ENCODE results near the gene BCS1L.

BCS1L gene

DNA sequence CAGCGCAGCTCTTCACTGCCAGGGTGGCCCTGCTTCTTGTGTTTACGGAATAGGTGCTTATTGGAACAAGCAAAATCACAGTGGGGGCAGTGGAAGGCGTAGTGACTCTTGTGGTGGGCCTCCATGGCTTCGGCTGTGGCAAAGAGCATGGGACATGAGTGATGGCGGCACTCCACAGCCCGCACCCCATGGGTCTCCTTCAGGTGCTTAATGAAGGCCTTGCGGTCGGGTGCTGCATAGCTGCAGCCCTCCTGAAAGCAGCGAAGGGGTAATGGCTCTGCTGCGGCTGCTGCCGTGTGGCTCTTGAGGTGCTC is 10.7 kb upstream of the BCS1L start:
- DNase-seq (ENCODE audit: insufficient read length, low spot score), result no peak
- no peak for FAIRE-seq
- no peak for TF ChIP-seq TAF1 (IDR thresholded peaks at IDR 0.05; ENCODE audit: low read depth, low read length)
- no peak for TF ChIP-seq POU2F2 (IDR thresholded peaks at IDR 0.05; ENCODE audit: low read depth, low read length)
- no peak for TF ChIP-seq POLR2AphosphoS5 (IDR thresholded peaks at IDR 0.05; ENCODE audit: low read depth, low read length)
- TF ChIP-seq PAX5 (IDR thresholded peaks at IDR 0.05; ENCODE audit: insufficient read depth, low read length, severe bottlenecking), result no peak
- no peak for TF ChIP-seq SPI1 (IDR thresholded peaks at IDR 0.05; ENCODE audit: low read depth, low read length)
- no peak for TF ChIP-seq POLR2A (IDR thresholded peaks at IDR 0.05; ENCODE audit: low read depth, low read length)

DNA sequence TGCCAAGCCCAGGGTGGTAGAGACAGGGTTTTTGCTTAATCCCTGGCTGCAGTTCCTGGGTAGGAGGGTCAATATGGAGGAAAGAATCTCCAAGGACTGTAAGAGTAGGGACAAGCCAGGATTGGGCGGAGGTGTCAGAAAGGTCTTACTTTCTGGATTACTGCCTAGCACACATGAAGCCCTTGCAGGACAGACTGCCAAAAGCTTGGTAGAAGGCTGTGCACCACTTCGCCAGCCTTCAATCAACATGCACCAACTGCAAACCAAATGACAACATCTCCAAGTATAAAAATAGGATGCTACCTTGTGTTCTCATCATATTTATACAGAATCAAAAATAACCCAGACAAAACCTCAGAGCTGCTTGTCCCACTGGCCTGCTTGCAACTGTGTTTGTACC is 3.7 kb upstream of the BCS1L start:
- TF ChIP-seq POLR2AphosphoS5 (IDR thresholded peaks at IDR 0.05; ENCODE audit: low read depth, low read length) (no peak), TAF1 (IDR thresholded peaks at IDR 0.05; ENCODE audit: low read depth, low read length) (no peak), SPI1 (IDR thresholded peaks at IDR 0.05; ENCODE audit: low read depth, low read length) (no peak), POLR2A (IDR thresholded peaks at IDR 0.05; ENCODE audit: low read depth, low read length) (no peak), POU2F2 (IDR thresholded peaks at IDR 0.05; ENCODE audit: low read depth, low read length) (no peak), PAX5 (IDR thresholded peaks at IDR 0.05; ENCODE audit: insufficient read depth, low read length, severe bottlenecking) (no peak)

DNA sequence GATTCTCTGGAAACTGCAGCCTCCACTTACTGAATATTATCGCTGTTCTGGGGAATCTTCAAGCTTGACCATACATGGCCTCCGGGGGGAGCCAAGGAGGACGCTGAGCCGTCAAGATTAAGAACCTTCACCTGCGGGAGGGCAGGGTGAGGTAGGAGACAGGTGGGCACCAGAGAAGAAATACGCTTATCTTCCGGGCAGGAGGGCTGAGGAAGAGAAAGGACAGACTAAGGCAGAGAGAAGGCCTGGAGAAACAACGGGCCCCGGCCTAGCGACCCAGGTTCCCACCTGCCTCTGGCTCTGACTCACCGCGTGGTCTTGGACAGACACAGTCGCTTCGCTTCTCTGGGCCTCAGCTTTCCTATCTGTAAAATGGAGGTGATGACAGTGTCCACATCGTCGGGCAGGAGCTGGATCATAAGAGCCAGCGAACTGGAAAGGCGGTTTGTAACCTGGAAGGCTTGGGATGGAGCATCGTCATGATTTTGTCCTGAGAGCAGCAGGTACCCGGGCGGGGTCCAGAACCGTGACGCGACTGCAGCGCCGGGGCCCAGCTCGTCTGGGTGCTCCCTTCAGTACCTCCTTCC is 719 bp upstream of the BCS1L start:
- no peak for TF ChIP-seq POLR2AphosphoS5 (IDR thresholded peaks at IDR 0.05; ENCODE audit: low read depth, low read length)
- FAIRE-seq (no peak), DNase-seq (ENCODE audit: insufficient read length, low spot score) (peak; percentile 53)

More for the DNA sequence above, 3.7 kb upstream of the BCS1L start:
- FAIRE-seq, result no peak
- no peak for DNase-seq (ENCODE audit: insufficient read length, low spot score)

DNA sequence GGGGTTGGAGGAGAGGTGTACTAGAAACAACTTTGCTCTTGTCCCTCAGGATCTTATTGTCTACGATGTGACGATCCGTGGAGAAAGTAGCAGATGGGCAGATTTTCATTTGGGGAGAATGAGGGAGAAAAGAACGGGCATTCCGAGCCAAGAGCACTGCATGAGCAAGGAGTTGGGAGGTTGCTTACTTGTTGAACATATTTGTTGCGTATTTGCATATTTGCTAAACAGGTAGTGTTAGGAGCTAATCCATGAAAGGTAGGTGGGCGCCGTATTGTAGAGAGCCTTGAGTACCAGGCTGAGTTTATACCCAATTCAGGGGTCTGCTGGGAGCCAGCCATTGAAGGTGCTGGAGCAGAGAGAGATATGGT is 490 bp downstream of the BCS1L start:
- TF ChIP-seq PAX5 (IDR thresholded peaks at IDR 0.05; ENCODE audit: insufficient read depth, low read length, severe bottlenecking) (no peak), POLR2AphosphoS5 (IDR thresholded peaks at IDR 0.05; ENCODE audit: low read depth, low read length) (no peak), TAF1 (IDR thresholded peaks at IDR 0.05; ENCODE audit: low read depth, low read length) (no peak), POLR2A (IDR thresholded peaks at IDR 0.05; ENCODE audit: low read depth, low read length) (no peak), POU2F2 (IDR thresholded peaks at IDR 0.05; ENCODE audit: low read depth, low read length) (no peak), SPI1 (IDR thresholded peaks at IDR 0.05; ENCODE audit: low read depth, low read length) (no peak)
- no peak for DNase-seq (ENCODE audit: insufficient read length, low spot score)
- peak; percentile 63 for FAIRE-seq

DNA sequence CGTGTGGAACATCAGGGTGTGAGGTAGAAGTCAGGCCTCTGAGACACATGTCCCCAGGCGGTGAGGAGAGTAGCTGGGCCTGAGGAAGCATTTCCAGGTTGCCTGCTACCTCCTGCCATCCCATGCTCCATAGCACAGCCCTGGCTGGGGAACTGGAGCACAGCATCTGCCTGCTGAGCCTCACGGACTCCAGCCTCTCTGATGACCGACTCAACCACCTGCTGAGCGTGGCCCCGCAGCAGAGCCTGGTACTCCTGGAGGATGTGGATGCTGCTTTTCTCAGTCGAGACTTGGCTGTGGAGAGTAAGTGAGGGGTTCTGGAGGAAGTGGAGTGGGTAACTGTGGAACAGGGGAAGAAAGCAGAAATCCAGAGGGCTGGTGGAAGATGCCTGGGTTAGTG is 2.9 kb downstream of the BCS1L start:
- FAIRE-seq, result no peak
- TF ChIP-seq POU2F2 (IDR thresholded peaks at IDR 0.05; ENCODE audit: low read depth, low read length) (no peak), POLR2A (IDR thresholded peaks at IDR 0.05; ENCODE audit: low read depth, low read length) (no peak), SPI1 (IDR thresholded peaks at IDR 0.05; ENCODE audit: low read depth, low read length) (no peak), TAF1 (IDR thresholded peaks at IDR 0.05; ENCODE audit: low read depth, low read length) (no peak), PAX5 (IDR thresholded peaks at IDR 0.05; ENCODE audit: insufficient read depth, low read length, severe bottlenecking) (no peak)

DNA sequence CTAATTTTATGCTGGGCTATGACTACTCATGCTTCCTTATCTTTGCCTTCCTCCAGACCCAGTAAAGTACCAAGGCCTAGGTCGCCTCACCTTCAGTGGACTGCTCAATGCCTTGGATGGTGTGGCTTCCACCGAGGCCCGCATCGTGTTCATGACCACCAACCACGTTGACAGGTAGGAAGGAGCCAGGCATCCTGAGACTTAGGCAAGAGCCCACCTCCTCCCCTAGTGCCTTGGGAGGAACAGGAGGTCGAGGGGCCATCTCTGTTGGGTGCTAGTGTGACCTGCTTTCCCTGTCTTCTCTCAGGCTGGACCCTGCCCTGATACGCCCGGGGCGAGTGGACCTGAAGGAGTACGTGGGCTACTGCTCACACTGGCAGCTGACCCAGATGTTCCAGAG is 3.3 kb downstream of the BCS1L start:
- DNase-seq (ENCODE audit: insufficient read length, low spot score), result no peak
- FAIRE-seq, result no peak

More for the DNA sequence above, 2.9 kb downstream of the BCS1L start:
- DNase-seq (ENCODE audit: insufficient read length, low spot score), result no peak

DNA sequence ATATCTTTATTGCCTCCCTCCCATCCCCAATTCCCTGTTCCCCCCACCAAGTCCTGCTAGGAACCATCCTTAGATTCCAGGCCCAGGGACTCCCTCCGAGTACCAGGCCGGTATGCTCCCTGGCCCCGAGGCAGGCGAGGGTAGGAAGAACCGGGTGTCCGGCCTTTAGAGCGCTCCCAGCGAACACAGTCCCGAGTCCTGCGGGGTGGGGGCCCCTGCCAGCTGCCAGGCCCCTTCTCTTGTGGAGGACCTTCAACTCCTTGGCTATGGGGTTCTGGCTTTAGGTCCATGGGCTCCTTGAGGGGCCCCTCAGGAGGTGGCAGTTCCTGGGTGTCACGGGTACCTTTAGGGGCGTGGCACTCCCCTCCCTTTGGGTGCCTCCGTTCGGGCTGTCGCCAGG is 4.4 kb downstream of the BCS1L start:
- FAIRE-seq, result no peak
- DNase-seq (ENCODE audit: insufficient read length, low spot score), result no peak
- TF ChIP-seq TAF1 (IDR thresholded peaks at IDR 0.05; ENCODE audit: low read depth, low read length) (no peak), SPI1 (IDR thresholded peaks at IDR 0.05; ENCODE audit: low read depth, low read length) (no peak), POLR2A (IDR thresholded peaks at IDR 0.05; ENCODE audit: low read depth, low read length) (no peak), POLR2AphosphoS5 (IDR thresholded peaks at IDR 0.05; ENCODE audit: low read depth, low read length) (no peak), POU2F2 (IDR thresholded peaks at IDR 0.05; ENCODE audit: low read depth, low read length) (no peak), PAX5 (IDR thresholded peaks at IDR 0.05; ENCODE audit: insufficient read depth, low read length, severe bottlenecking) (no peak)

More for the DNA sequence above, 3.3 kb downstream of the BCS1L start:
- TF ChIP-seq POLR2A (IDR thresholded peaks at IDR 0.05; ENCODE audit: low read depth, low read length) (no peak), POLR2AphosphoS5 (IDR thresholded peaks at IDR 0.05; ENCODE audit: low read depth, low read length) (no peak), POU2F2 (IDR thresholded peaks at IDR 0.05; ENCODE audit: low read depth, low read length) (no peak), SPI1 (IDR thresholded peaks at IDR 0.05; ENCODE audit: low read depth, low read length) (no peak), PAX5 (IDR thresholded peaks at IDR 0.05; ENCODE audit: insufficient read depth, low read length, severe bottlenecking) (no peak), TAF1 (IDR thresholded peaks at IDR 0.05; ENCODE audit: low read depth, low read length) (no peak)

DNA sequence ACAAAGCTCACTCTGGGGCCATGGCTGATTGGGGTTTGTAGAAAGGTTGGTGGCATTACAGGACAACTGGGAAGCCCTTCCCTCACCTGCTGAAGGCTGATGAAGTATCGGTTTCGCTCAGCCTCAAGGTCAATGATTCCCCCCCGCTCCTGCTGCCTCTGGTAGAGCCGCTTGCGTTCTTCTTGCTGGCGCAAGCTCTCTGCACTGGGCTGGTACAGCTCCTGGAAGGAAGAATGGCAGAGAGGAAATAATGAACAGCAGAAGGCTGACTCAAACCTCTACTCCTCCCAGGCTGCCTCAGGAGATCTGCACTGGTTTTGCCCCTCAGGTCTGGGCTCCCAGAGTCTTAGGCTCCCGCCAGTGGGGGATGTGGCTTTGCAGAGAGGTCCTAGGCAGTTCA is 5.2 kb downstream of the BCS1L start:
- TF ChIP-seq POLR2AphosphoS5 (IDR thresholded peaks at IDR 0.05; ENCODE audit: low read depth, low read length) (no peak), PAX5 (IDR thresholded peaks at IDR 0.05; ENCODE audit: insufficient read depth, low read length, severe bottlenecking) (no peak), SPI1 (IDR thresholded peaks at IDR 0.05; ENCODE audit: low read depth, low read length) (no peak), TAF1 (IDR thresholded peaks at IDR 0.05; ENCODE audit: low read depth, low read length) (no peak), POU2F2 (IDR thresholded peaks at IDR 0.05; ENCODE audit: low read depth, low read length) (no peak), POLR2A (IDR thresholded peaks at IDR 0.05; ENCODE audit: low read depth, low read length) (no peak)
- DNase-seq (ENCODE audit: insufficient read length, low spot score), result no peak
- no peak for FAIRE-seq

DNA sequence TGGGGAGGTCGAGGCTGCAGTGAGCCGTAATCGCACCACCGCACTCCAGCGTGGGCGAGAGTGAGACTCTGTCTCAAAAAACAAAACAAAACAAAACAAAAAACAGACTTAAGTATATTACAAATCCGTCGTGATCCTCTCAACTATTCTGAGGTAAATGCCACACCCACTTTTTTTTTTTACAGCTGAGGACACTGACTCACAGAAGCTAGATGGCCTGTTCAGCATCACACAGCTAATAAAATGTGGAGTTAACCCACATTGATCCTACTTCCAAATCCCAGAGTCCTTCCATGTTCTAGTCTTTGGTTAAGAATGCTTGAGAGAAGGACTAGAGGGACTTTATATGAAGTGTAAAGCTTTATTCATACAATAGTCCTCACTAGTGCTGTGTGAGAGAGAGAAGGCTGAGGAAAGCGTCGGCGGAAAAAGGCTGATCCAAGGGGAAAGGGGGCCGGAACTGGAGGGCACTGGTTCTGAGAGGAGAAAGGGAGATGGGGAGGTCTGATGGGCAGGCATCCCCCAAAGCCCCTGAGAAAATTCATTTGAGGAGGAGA is 11.7 kb downstream of the BCS1L start:
- no peak for FAIRE-seq
- TF ChIP-seq SPI1 (IDR thresholded peaks at IDR 0.05; ENCODE audit: low read depth, low read length), result no peak
- TF ChIP-seq POLR2A (IDR thresholded peaks at IDR 0.05; ENCODE audit: low read depth, low read length), result no peak
- DNase-seq (ENCODE audit: insufficient read length, low spot score), result no peak
